Epithelial cell of esophagus (primary cell): ENCODE data around the gene MYO1C.
A peak's percentile ranks its signal among the peaks of the same experiment; 100 is the strongest.

Experiments used
- DNase-seq: peaks from one replicate; pipeline ENCODE4 v3.0.0; 2010; ENCODE audit warnings: low read depth
- H3K4me3 ChIP-seq: 2 replicates; pipeline ENCODE4 v1.5.1; 2011; ENCODE audit warnings: mild to moderate bottlenecking, low read length, control low read depth
- CTCF ChIP-seq: IDR thresholded peaks from 2 replicates; pipeline ENCODE4 v1.5.1; 2011; ENCODE audit warnings: low read depth, mild to moderate bottlenecking, low read length, control low read depth, inconsistent platforms; ENCODE audit not compliant: insufficient read depth; ENCODE audit errors: missing control alignments

The MYO1C gene

DNA sequence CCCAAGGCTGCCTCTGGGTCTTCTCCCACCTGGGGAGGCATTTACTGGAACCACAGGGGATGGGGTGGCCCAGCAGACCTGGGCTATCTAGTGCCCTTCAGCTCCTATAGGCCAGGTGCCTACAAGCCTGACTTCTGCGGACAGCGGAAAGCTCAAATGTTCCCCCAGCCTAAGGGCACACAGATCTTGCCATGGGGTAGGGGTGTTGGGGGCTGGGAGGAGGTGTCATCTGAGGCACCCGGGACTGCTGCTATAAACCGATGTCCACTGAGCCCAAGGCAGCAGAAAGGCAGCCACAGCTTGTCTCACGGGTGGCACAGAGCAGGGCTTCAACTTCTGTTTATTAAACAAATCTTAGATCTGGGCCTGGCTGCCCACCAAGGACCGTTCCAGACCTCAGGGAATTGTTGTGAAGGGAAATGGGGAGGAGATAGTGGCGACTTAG is 3.6 kb downstream of the MYO1C start:
- H3K4me3 ChIP-seq: no peak overlapping the region

GRCh38 chr17:1487939-1488825 is 4.3 kb downstream of the MYO1C start:
- no peak for TF ChIP-seq CTCF
- peak; percentile 85 for DNase-seq
- peak overlapping the region; percentile 47 for H3K4me3 ChIP-seq

More for the DNA sequence above, 3.6 kb downstream of the MYO1C start:
- TF ChIP-seq CTCF: no peak
- no peak for DNase-seq

GRCh38 chr17:1486802-1487695 is 5.4 kb downstream of the MYO1C start:
- TF ChIP-seq CTCF: no peak
- peak; percentile 82 for DNase-seq

GRCh38 chr17:1485423-1486376 is 6.8 kb downstream of the MYO1C start:
- H3K4me3 ChIP-seq: peak overlapping the region; percentile 55
- DNase-seq: peak; percentile 57
- no peak for TF ChIP-seq CTCF

More at GRCh38 chr17:1486802-1487695, 5.4 kb downstream of the MYO1C start:
- peak overlapping the region; percentile 47 for H3K4me3 ChIP-seq

- peak; percentile 49 for DNase-seq
- peak overlapping the region; percentile 53 for H3K4me3 ChIP-seq
These were observed 7.6 kb downstream of the MYO1C start for GRCh38 chr17:1484676-1485422.

More at GRCh38 chr17:1484676-1485422, 7.6 kb downstream of the MYO1C start:
- no peak for TF ChIP-seq CTCF
